Cardiac muscle cell (in vitro differentiated cells and primary cell): ENCODE data around the gene PCAT7. TPM values are rescaled to one million over a fixed set of nuclear protein-coding genes. Genes with fewer than 3 reads are reported as not detected.

ENCODE experiments used
- DNase-seq, 2 donors: peaks; one replicate each; pipeline versions ENCODE4 v3.0.0 to v3.0.0-alpha.2; 2010 to 2017; ENCODE audit warnings: low read depth in 1 of 2, low spot score in 1 of 2
- H3K27ac ChIP-seq: fragments of 200-600 bp; sonication (generic); 2 replicates; pipeline ENCODE4 v1.5.1; 2016
- H3K27me3 ChIP-seq: fragments of 200-600 bp; sonication (generic); 2 replicates; pipeline ENCODE4 v1.6.0; 2016; ENCODE audit warnings: control low read depth
- H3K36me3 ChIP-seq: fragments of 200-600 bp; sonication (generic); 2 replicates; pipeline ENCODE4 v1.5.1; 2016; ENCODE audit warnings: control low read depth
- H3K4me1 ChIP-seq: fragments of 200-600 bp; sonication (generic); 2 replicates; pipeline ENCODE4 v1.8.1; 2017; ENCODE audit warnings: low read depth, mild to moderate bottlenecking, mixed run types
- H3K4me3 ChIP-seq: fragments of 200-600 bp; sonication (generic); 2 replicates; pipeline ENCODE4 v1.5.1; 2016; ENCODE audit warnings: mild to moderate bottlenecking
- H3K9me3 ChIP-seq: fragments of 200-600 bp; sonication (generic); 2 replicates; pipeline ENCODE4 v1.5.1; 2017; ENCODE audit warnings: low read depth, mild to moderate bottlenecking, control low read depth
- CTCF ChIP-seq: IDR thresholded peaks from 2 replicates; pipeline ENCODE4 v1.5.1; 2012; ENCODE audit warnings: low read depth, mild to moderate bottlenecking, low read length
- polyA plus RNA-seq: library from polyadenylated mRNA; unstranded; fragments of >200 nt; fragmentation: Nextera tagmentation; extraction: Ambion mirVana; gene quantifications from 2 replicates; pipeline ENCODE4 v1.2.1, GENCODE V29; 2016
- total RNA-seq: library from RNA; depleted of rRNA; stranded (reverse); fragments of >200 nt; gene quantifications from 2 replicates; pipeline ENCODE4 v1.2.3, GENCODE V29; 2016

The PCAT7 gene
- total and polyA plus RNA-seq, 2 experiments from 2014 or later: 10.6 to 24.4 TPM

- H3K4me3 ChIP-seq: no peak overlapping the region
- DNase-seq: no peak
- H3K4me1 ChIP-seq: peaks cover 9% of the 10 kb centered on the region
- no peaks in the 10 kb centered on the region for H3K27me3 ChIP-seq
- no peak overlapping the region for H3K27ac ChIP-seq
- H3K36me3 ChIP-seq: no peaks in the 10 kb centered on the region
- H3K9me3 ChIP-seq: no peaks in the 10 kb centered on the region
- TF ChIP-seq CTCF: peak; percentile 20
These were observed 58.1 kb downstream of the PCAT7 start for GRCh38 chr9:94613003-94613402.

GRCh38 chr9:94619026-94619425 lies 64.1 kb downstream of the PCAT7 start:
- Histone ChIP-seq H3K9me3 (no peaks in the 10 kb centered on the region), H3K27me3 (no peaks in the 10 kb centered on the region), H3K27ac (peak overlapping the region; percentile 81), H3K4me1 (peaks cover 5% of the 10 kb centered on the region), H3K36me3 (no peaks in the 10 kb centered on the region), H3K4me3 (no peak overlapping the region)
- DNase-seq: peak in 1 of 2 donors; percentile 55
- TF ChIP-seq CTCF: no peak

Other genes starting within 250 kb of the PCAT7 start
- gene NUTM2F, start 226.4 kb upstream of the PCAT7 start, total RNA-seq: 1.7 TPM in 1 of 2 replicates, not detected in the other
- gene NUTM2F, start 226.4 kb upstream of the PCAT7 start, polyA plus RNA-seq: 0.31 TPM in 1 of 2 replicates, not detected in the other
- gene FBP2, start 38.7 kb downstream of the PCAT7 start, total RNA-seq: not detected in 2 replicates
- 0.32 TPM in 2 replicates for gene FBP2, start 38.7 kb downstream of the PCAT7 start, polyA plus RNA-seq
- 0.46 and 2.9 TPM in 2 replicates for gene FBP1, start 84.4 kb downstream of the PCAT7 start, total RNA-seq
- 1.3 and 3.1 TPM in 2 replicates for gene FBP1, start 84.4 kb downstream of the PCAT7 start, polyA plus RNA-seq
- gene AOPEP, start 171.6 kb downstream of the PCAT7 start, total RNA-seq: 67.7 and 88.7 TPM in 2 replicates
- gene AOPEP, start 171.6 kb downstream of the PCAT7 start, polyA plus RNA-seq: 46.8 and 55.9 TPM in 2 replicates